Glomerular endothelial cell (primary cell): Measurements from ENCODE around the gene METTL16. TPM values are rescaled to one million over a fixed set of nuclear protein-coding genes. Genes with fewer than 3 reads are reported as not detected.

Experiments
- DNase-seq: peaks from one replicate; pipeline ENCODE4 v3.0.0-alpha.2; 2011; ENCODE audit warnings: low read depth, low spot score; ENCODE audit errors: extremely low read depth
- total RNA-seq: library from RNA; depleted of rRNA; stranded (reverse); fragments of >200 nt; gene quantifications from 2 replicates; pipeline ENCODE4 v1.2.3, GENCODE V29; 2015

METTL16 gene
- total RNA-seq, 1 donor from 2014 or later, result 20.9 TPM

GRCh38 chr17:2368359-2368758 lies 143.3 kb downstream of the METTL16 start:
- DNase-seq, result no peak

GRCh38 chr17:2366747-2367494 lies 144.8 kb downstream of the METTL16 start:
- DNase-seq, result no peak

Other genes with a start within 250 kb of the METTL16 start
- gene SMG6, start 208.1 kb downstream of the METTL16 start, total RNA-seq, result 36.6 and 46.4 TPM in 2 replicates
- 8.4 and 19.7 TPM in 2 replicates for gene SRR, start 207.9 kb downstream of the METTL16 start, total RNA-seq
- gene TSR1, start 175.4 kb downstream of the METTL16 start, total RNA-seq, result 30.8 and 38.2 TPM in 2 replicates
- 42.2 and 61.4 TPM in 2 replicates for gene SGSM2, start 174.4 kb downstream of the METTL16 start, total RNA-seq
- 15.1 and 15.6 TPM in 2 replicates for gene MNT, start 110.8 kb downstream of the METTL16 start, total RNA-seq
- 57.7 and 87.5 TPM in 2 replicates for gene PAFAH1B1, start 81.8 kb upstream of the METTL16 start, total RNA-seq
- 63.3 and 80.3 TPM in 2 replicates for gene CLUH, start 199.9 kb upstream of the METTL16 start, total RNA-seq
- not detected in 2 replicates for gene CCDC92B, start 237.8 kb upstream of the METTL16 start, total RNA-seq